Ureter (tissue), 1 donor: ENCODE results near the gene FAM131C. TPM values are rescaled to one million over a fixed set of nuclear protein-coding genes. Genes with fewer than 3 reads are reported as not detected.
A peak's percentile ranks its signal among the peaks of the same experiment; 100 is the strongest.
"Not testable (repeated sequence)": the region's sequence is repeated elsewhere in the genome, so short reads cannot be mapped to it uniquely, and the experiment has no call there.

Source experiments
- DNase-seq: peaks from one replicate; pipeline ENCODE4 v3.0.0-alpha.2; 2020; ENCODE audit warnings: low spot score
- total RNA-seq: library from RNA; stranded (reverse); gene quantifications from one replicate; pipeline ENCODE4 v1.2.4, GENCODE V29; 2023
- donor health status: DM: yes; HTN: yes; CAD: no.

The FAM131C gene
- total RNA-seq, 1 donor from 2014 or later, result 0.60 TPM

GRCh38 chr1:16061266-16061665 lies 12.2 kb downstream of the FAM131C start:
- DNase-seq, result no peak

GRCh38 chr1:16058394-16059120 lies 14.9 kb downstream of the FAM131C start:
- DNase-seq, result not testable (repeated sequence)

GRCh38 chr1:16057314-16057915 lies 16.0 kb downstream of the FAM131C start:
- DNase-seq, result not testable (repeated sequence)

- DNase-seq, result not testable (repeated sequence)
These were observed 16.9 kb downstream of the FAM131C start for GRCh38 chr1:16056521-16056912.

GRCh38 chr1:16055613-16056520 lies 17.6 kb downstream of the FAM131C start:
- peak; percentile 87 for DNase-seq

- no peak for DNase-seq
These were observed 18.6 kb downstream of the FAM131C start for GRCh38 chr1:16054598-16055540.

GRCh38 chr1:16053781-16054502 lies 19.5 kb downstream of the FAM131C start:
- DNase-seq, result no peak

- not testable (repeated sequence) for DNase-seq
These were observed 21.5 kb downstream of the FAM131C start for GRCh38 chr1:16051949-16052348.

- DNase-seq, result no peak
These were observed 22.4 kb downstream of the FAM131C start for GRCh38 chr1:16051039-16051438.

GRCh38 chr1:16050328-16050727 lies 23.1 kb downstream of the FAM131C start:
- no peak for DNase-seq

- peak; percentile 65 for DNase-seq
These were observed 24.8 kb downstream of the FAM131C start for GRCh38 chr1:16048573-16049189.

- DNase-seq, result no peak
These were observed 25.5 kb downstream of the FAM131C start for GRCh38 chr1:16047791-16048475.

GRCh38 chr1:16046842-16047241 lies 26.6 kb downstream of the FAM131C start:
- no peak for DNase-seq

GRCh38 chr1:16043950-16044349 lies 29.5 kb downstream of the FAM131C start:
- DNase-seq, result no peak

- no peak for DNase-seq
These were observed 29.9 kb downstream of the FAM131C start, which contains the start of gene CLCNKB for GRCh38 chr1:16043521-16043920. Gene CLCNKB, plus strand, starts transcription at chr1:16043782. Its CDS starts 711 bp downstream, at chr1:16044493.

- DNase-seq, result not testable (repeated sequence)
These were observed 30.8 kb downstream of the FAM131C start for GRCh38 chr1:16042654-16043053.

- no peak for DNase-seq
These were observed 31.4 kb downstream of the FAM131C start for GRCh38 chr1:16042096-16042495.

- DNase-seq, result no peak
These were observed 32.3 kb downstream of the FAM131C start for GRCh38 chr1:16041200-16041599.

GRCh38 chr1:16039871-16040270 lies 33.6 kb downstream of the FAM131C start:
- DNase-seq, result not testable (repeated sequence)

GRCh38 chr1:16038620-16038912 lies 34.9 kb downstream of the FAM131C start:
- DNase-seq, result no peak
